HepG2 (cell line): ENCODE results near the gene NOP14. TPM values are rescaled to one million over a fixed set of nuclear protein-coding genes. Genes with fewer than 3 reads are reported as not detected.

Experiments
- ATF1 ChIP-seq: IDR thresholded peaks from 2 replicates; pipeline ENCODE4 v1.6.1; 2016; ENCODE audit warnings: mild to moderate bottlenecking, control low read depth
- CCAR2 ChIP-seq: fragments of 200-400 bp; formaldehyde crosslinking; optimal IDR thresholded peaks from 2 replicates; pipeline ENCODE3; 2018; ENCODE audit warnings: low read depth, mild to moderate bottlenecking, low read length, moderate library complexity
- CENPX ChIP-seq: sonication (generic); formaldehyde crosslinking; IDR thresholded peaks from 2 replicates; pipeline ENCODE4 v1.9.0; 2021; ENCODE audit warnings: mild to moderate bottlenecking, missing genetic modification reagents, moderate library complexity
- CHD4 ChIP-seq: fragments of 200-600 bp; sonication (generic); IDR thresholded peaks from 2 replicates; pipeline ENCODE4 v1.7.0; 2017; ENCODE audit warnings: mild to moderate bottlenecking, low read length, borderline replicate concordance
- EP300 ChIP-seq, 3 experiments: sonication (generic) in 1 of 3; formaldehyde crosslinking in 1 of 3; IDR thresholded peaks; 2 replicates each; pipeline versions ENCODE4 v1.5.1 to v1.6.1; 2011 to 2020; ENCODE audit warnings: low read depth in 2 of 3, low read length in 2 of 3, borderline replicate concordance in 1 of 3, improper control_type of control experiment in 1 of 3, mild to moderate bottlenecking in 1 of 3, missing genetic modification reagents in 1 of 3, moderate library complexity in 1 of 3
- GABPA ChIP-seq, 2 experiments: IDR thresholded peaks; 2 replicates each; pipeline ENCODE4 v1.6.1; 2011 to 2016; ENCODE audit warnings: low read depth in 2 of 2, low read length in 1 of 2, missing biosample characterization in 1 of 2, missing genetic modification characterization in 1 of 2
- MTA3 ChIP-seq: sonication (generic); formaldehyde crosslinking; IDR thresholded peaks from 2 replicates; pipeline ENCODE4 v1.4.0; 2020; ENCODE audit warnings: missing genetic modification reagents
- ONECUT2 ChIP-seq: sonication (generic); formaldehyde crosslinking; IDR thresholded peaks from 2 replicates; pipeline ENCODE4 v1.4.0; 2020; ENCODE audit warnings: missing genetic modification reagents
- PRDM4 ChIP-seq: sonication (generic); formaldehyde crosslinking; IDR thresholded peaks from 2 replicates; pipeline ENCODE4 v1.9.0; 2021; ENCODE audit warnings: missing genetic modification reagents, borderline replicate concordance
- STAT5B ChIP-seq: sonication (generic); formaldehyde crosslinking; IDR thresholded peaks from 2 replicates; pipeline ENCODE4 v1.4.0; 2020; ENCODE audit warnings: missing genetic modification reagents
- TMF1 ChIP-seq: sonication (generic); formaldehyde crosslinking; IDR thresholded peaks from 2 replicates; pipeline ENCODE4 v1.8.1; 2022; ENCODE audit warnings: low read depth, missing genetic modification reagents
- ZBTB26 ChIP-seq: IDR thresholded peaks from 2 replicates; pipeline ENCODE4 v1.6.1; 2016; ENCODE audit warnings: missing compliant biosample characterization, missing genetic modification reagents, borderline replicate concordance
- ZNF253 ChIP-seq: sonication (generic); formaldehyde crosslinking; IDR thresholded peaks from 2 replicates; pipeline ENCODE4 v1.8.0; 2022; ENCODE audit warnings: mild to moderate bottlenecking, missing genetic modification reagents, borderline replicate concordance
- ZNF543 ChIP-seq: sonication (generic); formaldehyde crosslinking; IDR thresholded peaks from 2 replicates; pipeline ENCODE4 v1.4.0; 2020; ENCODE audit warnings: mild to moderate bottlenecking, missing genetic modification reagents
- ZNF550 ChIP-seq: sonication (generic); formaldehyde crosslinking; IDR thresholded peaks from 2 replicates; pipeline ENCODE4 v1.4.0; 2020; ENCODE audit warnings: mild to moderate bottlenecking, missing genetic modification reagents, borderline replicate concordance
- ZNF878 ChIP-seq: sonication (generic); formaldehyde crosslinking; IDR thresholded peaks from 2 replicates; pipeline ENCODE4 v1.8.1; 2023; ENCODE audit warnings: mild to moderate bottlenecking, missing genetic modification reagents, moderate library complexity
- ZSCAN9 ChIP-seq: IDR thresholded peaks from 2 replicates; pipeline ENCODE4 v1.6.1; 2016; ENCODE audit warnings: borderline replicate concordance
- polyA plus RNA-seq, 8 experiments: library from polyadenylated mRNA; depleted of rRNA in 3 of 8; stranded (reverse) in 7 of 8; unstranded in 1 of 8; fragments of >200 nt; fragmentation: Illumina TruSeq in 4 of 8; extraction: Trizol in 4 of 8; gene quantifications; 2 replicates each; pipeline versions ENCODE4 v1.2.1 to v1.2.3, GENCODE V29; 2011 to 2016; ENCODE audit warnings: low read depth in 4 of 8, missing spikeins in 1 of 8, mixed read lengths in 1 of 8; ENCODE audit not compliant: insufficient read depth in 1 of 8
- total RNA-seq, 5 experiments: library from RNA; depleted of rRNA; stranded (reverse); fragments of >200 nt; fragmentation: Illumina TruSeq; extraction: Trizol; gene quantifications; 2 replicates each; pipeline ENCODE4 v1.2.3, GENCODE V29; 2016; ENCODE audit warnings: low read depth in 1 of 5
- TF ChIP-seq, protein P1 (sequence below): sonication (generic); formaldehyde crosslinking; IDR thresholded peaks from 2 replicates; pipeline ENCODE4 v1.4.0; 2020; ENCODE audit warnings: missing genetic modification reagents

Gene NOP14
- total and polyA plus RNA-seq, 2 of the 13 experiments (the other 11 are each of a cell fraction or from before 2014, with no cell fraction given), result 6.9 to 47.9 TPM

DNA sequence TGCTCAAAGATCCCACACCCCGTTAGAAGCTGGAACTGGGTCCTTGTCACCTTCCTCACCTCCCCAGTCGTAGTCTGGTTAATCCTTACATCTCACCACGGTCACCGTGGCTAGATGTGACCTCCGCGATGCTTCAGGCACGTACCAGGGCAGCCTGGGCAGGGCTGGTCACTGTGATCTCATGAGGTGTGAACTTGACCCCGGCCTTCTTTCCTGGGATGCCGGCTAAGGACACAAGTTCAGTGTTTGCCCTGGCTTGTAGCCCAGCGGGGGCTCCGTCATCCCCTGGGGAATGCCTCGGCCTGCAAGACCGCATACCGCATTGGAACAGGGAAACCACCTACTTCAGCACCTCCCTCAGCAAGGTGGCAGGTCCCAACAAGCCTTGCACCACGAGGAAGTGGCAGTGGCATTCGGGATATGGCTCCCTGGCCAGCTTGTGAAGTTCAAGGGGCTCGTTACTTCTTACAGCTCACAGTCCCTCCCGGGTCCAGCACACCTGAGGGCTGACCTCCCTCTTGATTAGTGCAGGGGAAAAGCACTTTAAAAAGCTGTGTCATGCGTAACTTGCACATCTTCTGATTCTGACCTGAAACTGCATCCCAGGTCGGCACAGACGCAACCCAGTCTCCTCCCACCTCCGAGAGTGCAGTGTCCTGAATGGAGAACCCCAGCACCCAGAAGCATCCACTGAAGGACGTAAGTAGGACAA lies 25.9 kb downstream of the NOP14 start (continued):
- TF ChIP-seq GABPA (IDR thresholded peaks at IDR 0.05; ENCODE audit: low read depth, low read length), result no peak
- TF ChIP-seq GABPA (CRISPR knock-in tag; IDR thresholded peaks at IDR 0.05; ENCODE audit: low read depth), result peak; percentile 75
- TF ChIP-seq MTA3 (CRISPR knock-in tag), result no peak
- no peak for TF ChIP-seq ONECUT2 (CRISPR knock-in tag)
- TF ChIP-seq, protein P1, sequence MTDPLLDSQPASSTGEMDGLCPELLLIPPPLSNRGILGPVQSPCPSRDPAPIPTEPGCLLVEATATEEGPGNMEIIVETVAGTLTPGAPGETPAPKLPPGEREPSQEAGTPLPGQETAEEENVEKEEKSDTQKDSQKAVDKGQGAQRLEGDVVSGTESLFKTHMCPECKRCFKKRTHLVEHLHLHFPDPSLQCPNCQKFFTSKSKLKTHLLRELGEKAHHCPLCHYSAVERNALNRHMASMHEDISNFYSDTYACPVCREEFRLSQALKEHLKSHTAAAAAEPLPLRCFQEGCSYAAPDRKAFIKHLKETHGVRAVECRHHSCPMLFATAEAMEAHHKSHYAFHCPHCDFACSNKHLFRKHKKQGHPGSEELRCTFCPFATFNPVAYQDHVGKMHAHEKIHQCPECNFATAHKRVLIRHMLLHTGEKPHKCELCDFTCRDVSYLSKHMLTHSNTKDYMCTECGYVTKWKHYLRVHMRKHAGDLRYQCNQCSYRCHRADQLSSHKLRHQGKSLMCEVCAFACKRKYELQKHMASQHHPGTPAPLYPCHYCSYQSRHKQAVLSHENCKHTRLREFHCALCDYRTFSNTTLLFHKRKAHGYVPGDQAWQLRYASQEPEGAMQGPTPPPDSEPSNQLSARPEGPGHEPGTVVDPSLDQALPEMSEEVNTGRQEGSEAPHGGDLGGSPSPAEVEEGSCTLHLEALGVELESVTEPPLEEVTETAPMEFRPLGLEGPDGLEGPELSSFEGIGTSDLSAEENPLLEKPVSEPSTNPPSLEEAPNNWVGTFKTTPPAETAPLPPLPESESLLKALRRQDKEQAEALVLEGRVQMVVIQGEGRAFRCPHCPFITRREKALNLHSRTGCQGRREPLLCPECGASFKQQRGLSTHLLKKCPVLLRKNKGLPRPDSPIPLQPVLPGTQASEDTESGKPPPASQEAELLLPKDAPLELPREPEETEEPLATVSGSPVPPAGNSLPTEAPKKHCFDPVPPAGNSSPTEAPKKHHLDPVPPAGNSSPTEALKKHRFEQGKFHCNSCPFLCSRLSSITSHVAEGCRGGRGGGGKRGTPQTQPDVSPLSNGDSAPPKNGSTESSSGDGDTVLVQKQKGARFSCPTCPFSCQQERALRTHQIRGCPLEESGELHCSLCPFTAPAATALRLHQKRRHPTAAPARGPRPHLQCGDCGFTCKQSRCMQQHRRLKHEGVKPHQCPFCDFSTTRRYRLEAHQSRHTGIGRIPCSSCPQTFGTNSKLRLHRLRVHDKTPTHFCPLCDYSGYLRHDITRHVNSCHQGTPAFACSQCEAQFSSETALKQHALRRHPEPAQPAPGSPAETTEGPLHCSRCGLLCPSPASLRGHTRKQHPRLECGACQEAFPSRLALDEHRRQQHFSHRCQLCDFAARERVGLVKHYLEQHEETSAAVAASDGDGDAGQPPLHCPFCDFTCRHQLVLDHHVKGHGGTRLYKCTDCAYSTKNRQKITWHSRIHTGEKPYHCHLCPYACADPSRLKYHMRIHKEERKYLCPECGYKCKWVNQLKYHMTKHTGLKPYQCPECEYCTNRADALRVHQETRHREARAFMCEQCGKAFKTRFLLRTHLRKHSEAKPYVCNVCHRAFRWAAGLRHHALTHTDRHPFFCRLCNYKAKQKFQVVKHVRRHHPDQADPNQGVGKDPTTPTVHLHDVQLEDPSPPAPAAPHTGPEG (CRISPR knock-in tag), result no peak
- no peak; the same call in none of the 2 replicates for TF ChIP-seq ZNF543 (CRISPR knock-in tag)
- no peak; the same call in 1 of the 2 replicates for TF ChIP-seq ZBTB26 (CRISPR knock-in tag)
- TF ChIP-seq ZSCAN9 (CRISPR knock-in tag), result no peak; the same call in 1 of the 2 replicates
- peak in 1 of 2 experiments; percentile 60; a peak in 1 of 4 replicates for TF ChIP-seq EP300 (IDR thresholded peaks at IDR 0.05; ENCODE audit: low read depth in 2 of 2, low read length in 2 of 2)
- TF ChIP-seq EP300 (CRISPR knock-in tag; IDR thresholded peaks at IDR 0.05; ENCODE audit: borderline replicate concordance), result peak; percentile 63; the same call in 1 of the 2 replicates
- 0 out of 2 replicates have a peak, but pooled peaks have one; percentile 45 for TF ChIP-seq ATF1 (CRISPR knock-in tag)
- no peak for TF ChIP-seq STAT5B (CRISPR knock-in tag)
- TF ChIP-seq CHD4, result no peak
- 0 out of 2 replicates have a peak, but pooled peaks have one; percentile 26 for TF ChIP-seq TMF1
- no peak for TF ChIP-seq ZNF550 (CRISPR knock-in tag)
- no peak for TF ChIP-seq ZNF253 (CRISPR knock-in tag)
- TF ChIP-seq ZNF878, result no peak
- TF ChIP-seq CCAR2, result no peak
- TF ChIP-seq PRDM4 (CRISPR knock-in tag), result no peak
- TF ChIP-seq CENPX (CRISPR knock-in tag), result no peak
